GM19193 (cell line): ENCODE measurements around the gene DGKI.

Source experiments
- POLR2A ChIP-seq: IDR thresholded peaks from 4 replicates; pipeline ENCODE4 v1.6.1; 2011; ENCODE audit not compliant: insufficient read depth, insufficient read length; ENCODE audit errors: extremely low read depth

The DGKI gene

GRCh38 chr7:137753067-137753466, 93.7 kb downstream of the DGKI start:
- TF ChIP-seq POLR2A, result no peak

DNA sequence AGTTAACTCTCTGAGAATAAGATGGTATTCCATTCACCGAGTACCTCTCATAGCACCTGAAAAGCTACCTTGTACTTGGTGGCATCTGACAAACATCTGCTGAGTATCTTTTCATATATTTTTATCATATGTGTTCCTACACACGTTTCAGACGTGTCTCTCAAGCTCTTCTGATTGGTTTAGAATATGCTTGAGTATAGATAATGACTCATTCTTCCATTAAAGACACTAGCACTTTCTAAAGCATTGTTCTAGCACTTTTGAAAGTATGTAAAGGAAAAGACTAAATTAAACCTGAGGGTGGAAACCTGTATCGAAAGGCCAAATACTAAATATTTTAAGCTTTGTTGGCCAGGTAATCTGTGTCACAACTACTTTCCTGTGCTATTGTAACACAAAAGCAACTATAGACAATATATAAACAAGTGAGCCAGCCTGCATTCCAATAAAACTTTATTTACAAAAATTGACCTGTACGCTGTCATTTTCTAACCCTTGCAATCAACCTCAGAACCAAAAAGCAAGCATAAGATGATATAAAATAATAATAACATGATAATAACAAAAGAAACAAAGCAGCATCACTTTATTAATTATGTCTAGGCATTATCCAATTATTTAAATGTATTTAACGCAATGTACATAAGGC, 95.3 kb downstream of the DGKI start:
- TF ChIP-seq POLR2A, result no peak

GRCh38 chr7:137747359-137748031, 99.3 kb downstream of the DGKI start:
- TF ChIP-seq POLR2A, result no peak

DNA sequence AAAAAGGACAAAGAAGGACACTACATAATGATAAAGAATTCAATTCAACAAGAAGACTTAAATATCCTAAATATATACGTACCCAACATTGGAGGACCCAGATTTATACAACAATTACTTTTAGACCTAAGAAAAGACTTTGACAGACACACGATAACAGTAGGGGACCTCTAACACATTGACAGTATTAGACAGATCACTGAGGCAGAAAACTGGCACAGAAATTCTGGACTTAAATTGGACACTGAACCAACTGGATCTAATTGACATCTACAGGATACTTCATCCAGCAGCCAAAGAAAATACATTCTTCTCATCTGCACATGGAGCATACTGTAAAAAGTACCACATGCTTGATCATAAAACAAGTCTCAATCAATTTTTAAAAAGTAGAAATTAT, 103.8 kb downstream of the DGKI start:
- no peak for TF ChIP-seq POLR2A

GRCh38 chr7:137742051-137742450, 104.7 kb downstream of the DGKI start:
- no peak for TF ChIP-seq POLR2A

DNA sequence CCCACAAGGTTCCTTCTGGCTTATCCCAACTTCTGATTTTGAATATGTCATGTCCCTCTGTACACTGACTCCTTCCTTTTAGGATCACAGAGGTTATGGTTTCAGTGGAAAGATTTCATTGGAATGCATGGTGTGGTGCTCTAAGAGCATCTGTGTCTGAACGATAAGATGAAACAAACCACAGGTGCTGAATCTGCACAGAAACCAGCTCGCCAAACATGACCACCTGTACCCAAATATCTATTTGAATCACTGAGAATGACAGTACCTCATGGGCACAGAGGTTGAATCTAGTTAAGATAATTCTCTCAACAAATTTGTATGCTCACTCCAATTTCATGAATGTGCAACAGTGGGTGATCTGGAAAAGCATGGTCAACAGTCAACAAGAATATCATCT, 105.3 kb downstream of the DGKI start:
- no peak for TF ChIP-seq POLR2A

DNA sequence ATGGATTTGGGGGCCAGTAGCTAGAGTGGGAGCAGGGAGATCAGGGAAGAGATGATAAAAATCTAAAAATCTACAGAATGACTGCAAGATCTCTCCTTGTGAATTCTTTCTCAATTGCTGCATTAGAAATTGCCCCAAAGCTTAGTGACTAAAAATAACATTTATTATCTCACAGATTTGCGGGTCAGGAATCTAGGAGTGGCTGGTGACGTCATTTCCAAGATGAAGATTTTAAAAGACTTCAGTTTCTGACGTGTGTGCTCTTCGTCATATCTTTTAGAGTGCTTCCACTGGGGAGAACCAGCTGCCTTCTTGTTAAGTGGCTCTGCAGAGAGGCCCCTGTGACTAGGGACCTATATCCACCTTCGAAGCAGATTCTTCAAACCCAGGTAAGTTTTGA, 112.6 kb downstream of the DGKI start:
- TF ChIP-seq POLR2A, result no peak

GRCh38 chr7:137732168-137732567, 114.6 kb downstream of the DGKI start:
- TF ChIP-seq POLR2A, result no peak

GRCh38 chr7:137731436-137731835, 115.3 kb downstream of the DGKI start:
- no peak for TF ChIP-seq POLR2A

DNA sequence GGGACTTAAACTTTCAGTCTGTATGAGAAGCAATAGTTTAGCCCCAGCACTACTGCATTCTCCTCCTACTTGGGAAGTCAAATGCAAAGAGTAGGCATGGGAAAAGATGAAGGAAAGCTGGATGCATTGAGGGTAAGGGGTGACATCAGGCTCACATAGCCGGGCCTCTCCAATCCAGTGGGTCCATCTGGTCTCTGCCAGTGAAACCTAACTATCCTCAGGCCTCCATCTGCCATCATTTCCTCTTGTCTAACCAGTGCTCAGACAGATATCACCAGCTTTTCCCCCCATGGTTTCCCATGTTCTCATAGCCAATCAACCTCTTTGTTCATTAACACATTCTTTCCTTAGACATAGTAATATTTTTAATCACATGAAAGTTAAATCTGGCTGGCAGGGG, 118.3 kb downstream of the DGKI start:
- no peak for TF ChIP-seq POLR2A

DNA sequence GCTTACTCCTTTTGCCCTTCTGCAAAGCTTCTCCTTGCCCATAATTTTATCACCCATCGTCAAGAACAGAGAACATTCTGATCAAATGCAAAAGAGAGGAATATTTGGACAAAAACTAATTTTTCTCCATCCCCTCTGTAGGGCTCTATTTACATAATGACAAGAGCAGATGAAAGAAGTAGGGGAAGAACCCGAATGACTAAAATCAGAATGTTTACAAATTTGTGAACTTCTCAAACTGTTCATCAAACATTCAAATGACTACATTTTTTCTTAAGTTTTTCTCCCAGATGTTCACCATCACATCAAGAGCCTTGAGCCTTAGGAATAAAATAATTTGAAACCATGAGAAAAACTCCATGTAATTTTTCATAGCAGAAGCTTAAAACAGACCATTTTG, 119.4 kb downstream of the DGKI start:
- TF ChIP-seq POLR2A, result no peak

DNA sequence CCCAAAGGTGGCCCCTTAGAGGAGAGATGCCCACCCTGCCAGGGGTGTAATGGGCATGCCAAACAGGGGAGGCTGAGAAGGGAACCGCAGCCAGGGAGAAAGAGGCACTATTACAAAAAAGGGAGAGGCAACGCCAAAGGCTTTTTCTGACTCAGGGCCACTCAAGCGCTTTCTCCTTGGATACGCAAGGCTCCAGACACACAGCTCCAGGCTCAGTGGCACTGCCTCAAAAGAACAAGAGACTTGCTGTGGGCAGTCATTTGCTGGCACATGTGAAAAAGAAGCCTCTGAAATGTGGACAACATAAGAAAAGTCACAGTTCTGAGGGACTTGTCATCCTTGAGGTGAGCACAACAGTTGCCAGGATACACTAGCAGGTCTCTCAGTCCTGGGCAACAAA, 128.4 kb downstream of the DGKI start:
- TF ChIP-seq POLR2A, result no peak

DNA sequence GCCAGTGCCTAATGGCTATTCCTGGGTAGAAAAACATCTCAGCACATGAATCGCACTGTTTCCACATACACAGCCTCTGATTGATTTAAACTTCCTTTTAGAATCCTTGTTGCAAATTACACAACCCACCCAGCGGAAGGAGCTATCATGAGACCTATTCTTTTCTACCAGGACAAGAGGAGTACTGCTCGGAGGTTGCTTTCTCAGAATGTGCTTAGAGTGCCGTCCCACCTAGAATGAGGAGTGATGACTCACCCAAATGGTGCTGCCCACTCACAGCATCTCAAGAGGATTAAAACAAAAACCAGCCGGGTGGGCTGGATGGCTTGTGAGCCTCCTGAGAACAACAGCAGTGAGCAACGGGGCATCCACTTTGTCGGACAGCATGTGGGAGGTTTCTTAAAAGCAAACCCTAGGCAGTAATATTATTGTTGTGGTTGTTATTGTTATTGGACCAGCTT, 128.9 kb downstream of the DGKI start:
- no peak for TF ChIP-seq POLR2A

DNA sequence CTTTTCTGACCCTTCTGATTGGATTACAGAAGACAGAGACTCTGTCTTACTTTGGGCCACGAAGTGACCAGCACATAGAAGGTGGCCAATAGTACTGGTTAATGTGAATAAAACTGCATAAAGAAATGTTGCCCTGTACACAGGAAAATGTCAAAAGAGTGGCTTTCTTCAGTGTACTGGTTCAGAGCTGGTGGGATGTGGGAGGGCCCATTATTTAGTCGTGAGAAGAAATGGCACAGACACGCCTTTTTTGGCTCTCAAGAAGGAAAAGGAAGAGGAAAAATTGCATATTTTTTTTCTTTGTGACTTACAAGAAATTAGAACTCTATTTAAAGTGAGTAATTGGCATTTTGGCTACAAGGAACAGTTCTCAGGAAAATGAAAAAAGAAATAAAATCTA, 129.7 kb downstream of the DGKI start:
- no peak for TF ChIP-seq POLR2A

DNA sequence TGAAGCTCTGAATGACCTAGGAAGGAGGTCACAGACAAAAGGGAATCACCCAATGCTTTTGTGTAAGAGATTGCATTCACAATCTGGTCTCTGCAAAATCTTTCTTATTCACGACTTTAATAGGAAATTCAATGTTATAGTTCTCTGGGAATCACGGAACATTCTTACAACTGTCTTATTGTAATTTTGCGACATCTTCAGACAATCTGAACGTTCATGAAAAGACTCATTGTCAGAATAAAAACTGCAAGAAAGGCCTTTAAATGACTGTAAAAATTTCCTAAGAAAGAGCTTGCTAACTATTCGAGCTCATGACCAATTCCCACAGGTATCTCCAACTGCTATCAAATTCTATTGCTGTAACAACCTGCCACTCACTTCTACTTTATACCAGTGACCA, 130.7 kb downstream of the DGKI start:
- no peak for TF ChIP-seq POLR2A

DNA sequence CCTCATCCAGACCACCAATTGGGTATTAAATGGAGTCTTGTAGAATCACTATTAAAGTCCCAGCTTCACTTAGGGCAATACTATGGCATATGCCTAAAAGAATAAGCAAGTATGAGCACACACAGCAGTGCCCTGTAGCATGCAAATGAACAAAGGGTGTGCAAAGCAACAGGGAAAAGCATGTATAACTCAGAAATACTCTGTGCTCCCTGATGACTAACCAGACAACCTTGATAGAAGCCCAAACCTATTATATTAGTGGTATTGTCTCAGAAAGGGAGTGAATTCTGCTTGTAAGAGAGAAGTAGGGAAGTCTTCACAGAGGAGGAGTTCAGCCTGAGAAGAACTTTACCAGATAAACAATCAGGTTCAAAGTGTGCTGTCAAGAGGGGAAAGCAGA, 131.2 kb downstream of the DGKI start:
- no peak for TF ChIP-seq POLR2A
